ENCODE data around the gene GAS2. TPM values are rescaled to one million over a fixed set of nuclear protein-coding genes. Genes with fewer than 3 reads are reported as not detected.
A peak's percentile ranks its signal among the peaks of the same experiment; 100 is the strongest.

Gene GAS2
- total RNA-seq, 1 donor from 2014 or later: 10.3 TPM

DNA sequence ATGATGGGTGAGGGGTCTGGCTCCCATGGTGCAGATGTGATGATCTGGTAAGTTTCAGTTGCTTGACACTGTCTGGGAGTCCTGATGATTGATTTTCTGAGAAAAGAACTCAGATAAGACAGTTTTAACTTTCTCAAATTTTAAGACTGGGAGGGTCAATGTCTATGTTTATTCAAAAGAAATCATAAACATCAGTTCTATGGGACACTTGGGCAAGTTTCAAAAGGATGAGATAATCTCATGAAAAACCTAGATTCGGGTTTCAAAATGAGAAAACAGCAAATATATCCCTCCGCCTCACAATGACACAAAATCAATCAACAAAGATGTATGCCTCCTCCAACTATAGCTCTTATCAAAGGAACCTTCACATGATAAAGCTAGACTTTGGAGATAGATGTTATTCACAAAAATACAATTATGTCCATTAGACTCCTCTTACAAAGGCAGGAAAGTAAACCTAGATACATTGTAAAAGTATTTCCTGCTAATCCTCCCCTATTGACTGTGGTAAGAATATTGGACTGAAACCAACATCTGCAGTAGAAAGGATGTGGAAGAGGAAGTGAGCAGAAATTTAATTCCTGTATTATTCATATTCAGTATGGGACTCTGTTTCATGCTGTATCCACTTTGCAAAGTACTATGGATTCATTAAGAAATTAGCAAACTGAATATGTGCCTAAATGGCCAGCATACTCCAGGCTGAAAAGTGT lies 141.6 kb downstream of the GAS2 start:
- no peak overlapping the region for H3K4me3 ChIP-seq (ENCODE audit: low read depth, low read length)
- DNase-seq (ENCODE audit: low read depth): no peak
- TF ChIP-seq CTCF (conservative IDR thresholded peaks at IDR 0.05; ENCODE audit: low read depth, low read length): no peak

GRCh38 chr11:22808571-22809197 lies 142.3 kb downstream of the GAS2 start:
- no peak for TF ChIP-seq CTCF (conservative IDR thresholded peaks at IDR 0.05; ENCODE audit: low read depth, low read length)
- DNase-seq (ENCODE audit: low read depth): no peak
- H3K4me3 ChIP-seq (ENCODE audit: low read depth, low read length): no peak overlapping the region

GRCh38 chr11:22809893-22810292 lies 143.5 kb downstream of the GAS2 start:
- H3K4me3 ChIP-seq (ENCODE audit: low read depth, low read length): no peak overlapping the region
- TF ChIP-seq CTCF (conservative IDR thresholded peaks at IDR 0.05; ENCODE audit: low read depth, low read length): no peak
- no peak for DNase-seq (ENCODE audit: low read depth)

GRCh38 chr11:22822203-22822602 lies 155.8 kb downstream of the GAS2 start:
- H3K4me3 ChIP-seq (ENCODE audit: low read depth, low read length): no peak overlapping the region
- no peak for TF ChIP-seq CTCF (conservative IDR thresholded peaks at IDR 0.05; ENCODE audit: low read depth, low read length)
- no peak for DNase-seq (ENCODE audit: low read depth)

DNA sequence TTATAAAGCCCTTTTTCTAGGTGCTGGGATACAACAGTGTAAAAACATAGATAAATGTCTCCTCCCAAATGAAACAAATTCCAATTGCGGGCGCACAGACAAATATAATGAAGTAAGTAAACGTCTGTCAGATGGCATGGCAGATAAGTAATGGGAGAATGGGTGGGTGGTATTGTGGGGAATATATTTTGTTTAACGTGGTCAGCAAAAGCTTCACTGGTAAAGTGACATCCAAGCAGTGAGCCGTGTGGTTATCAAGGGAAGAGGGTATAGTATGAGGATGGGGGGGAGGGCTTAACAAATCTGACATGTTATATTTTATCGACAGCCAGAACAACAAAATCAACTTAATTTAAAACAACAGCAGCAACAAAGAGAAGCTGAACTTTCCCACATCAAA lies 162.0 kb downstream of the GAS2 start:
- no peak for TF ChIP-seq CTCF (conservative IDR thresholded peaks at IDR 0.05; ENCODE audit: low read depth, low read length)
- peak overlapping the region; percentile 95 for H3K4me3 ChIP-seq (ENCODE audit: low read depth, low read length)
- no peak for DNase-seq (ENCODE audit: low read depth)

DNA sequence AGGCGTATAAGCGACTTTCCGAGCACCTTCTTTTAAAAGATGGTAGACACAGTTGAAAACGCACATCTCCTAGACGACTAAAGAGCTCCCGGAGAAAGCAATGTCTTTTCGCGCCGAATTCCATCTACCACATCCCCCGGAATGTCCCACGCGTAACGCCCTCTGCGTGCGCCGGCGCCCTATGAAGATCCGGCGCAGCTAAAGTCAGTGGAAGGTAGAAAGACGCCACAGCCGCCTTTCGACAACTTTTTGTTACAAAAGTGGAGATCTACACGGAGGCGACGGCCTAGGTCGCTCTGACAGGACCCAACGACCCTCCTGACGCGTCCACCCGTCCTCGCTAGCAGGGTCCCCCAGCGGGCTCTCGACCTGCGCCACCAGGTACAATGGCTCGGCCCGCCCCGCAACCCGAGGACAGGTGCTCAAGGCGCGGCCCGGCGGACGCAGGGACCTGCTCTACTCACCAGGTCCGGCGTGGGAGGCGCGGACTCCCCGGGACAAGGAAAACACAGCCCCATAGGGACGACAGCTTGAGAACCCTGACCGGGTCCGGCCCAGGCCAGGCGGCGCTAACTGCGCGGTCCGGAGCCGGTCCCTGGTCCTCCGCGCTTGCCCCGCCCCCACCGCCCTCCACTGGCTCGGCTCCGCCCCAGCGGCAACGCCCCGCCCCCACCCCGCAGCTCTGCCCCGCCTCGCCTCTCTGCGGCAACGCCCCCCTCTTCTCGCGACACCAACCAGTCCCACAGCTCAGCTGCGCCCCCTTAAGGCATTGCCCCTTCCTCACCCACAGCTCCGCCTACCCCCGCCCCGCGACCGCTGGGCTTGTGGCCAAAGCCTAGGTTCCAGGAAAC lies 163.0 kb downstream of the GAS2 start, which contains the start of gene SVIP:
Gene SVIP, minus strand, starts transcription at position 571 of the 851 bp plus-strand sequence. Its CDS starts 53 bp downstream, at position 518.
- peak; percentile 39 for DNase-seq (ENCODE audit: low read depth)
- peak; percentile 67 for TF ChIP-seq CTCF (conservative IDR thresholded peaks at IDR 0.05; ENCODE audit: low read depth, low read length)
- H3K4me3 ChIP-seq (ENCODE audit: low read depth, low read length): peak within 1 kb of the TSS; percentile 95
